ENCODE data around the gene NFILZ.
A peak's percentile ranks its signal among the peaks of the same experiment; 100 is the strongest.
"Not testable (repeated sequence)": the region's sequence is repeated elsewhere in the genome, so short reads cannot be mapped to it uniquely, and the experiment has no call there.

The NFILZ gene

GRCh38 chr19:8612807-8613171 lies 17.6 kb upstream of the NFILZ start:
- TF ChIP-seq CTCF (conservative IDR thresholded peaks at IDR 0.05) (no peak), ZFX (IDR thresholded peaks at IDR 0.05) (no peak)
- no peak overlapping the region for H3K27ac ChIP-seq

- TF ChIP-seq CTCF (conservative IDR thresholded peaks at IDR 0.05) (no peak), ZFX (IDR thresholded peaks at IDR 0.05) (no peak)
- no peak overlapping the region for H3K27ac ChIP-seq
Observed at GRCh38 chr19:8614455-8614854, 16.0 kb upstream of the NFILZ start.

- no peak overlapping the region for H3K27ac ChIP-seq
- no peak for TF ChIP-seq ZFX (IDR thresholded peaks at IDR 0.05)
- TF ChIP-seq CTCF (conservative IDR thresholded peaks at IDR 0.05): no peak
Observed at GRCh38 chr19:8615024-8615423, 15.4 kb upstream of the NFILZ start.

- no peak for TF ChIP-seq ZFX (IDR thresholded peaks at IDR 0.05)
- peak; percentile 92 for TF ChIP-seq CTCF (conservative IDR thresholded peaks at IDR 0.05)
- no peak overlapping the region for H3K27ac ChIP-seq
Observed at GRCh38 chr19:8615813-8616596, 14.4 kb upstream of the NFILZ start.

- TF ChIP-seq CTCF (conservative IDR thresholded peaks at IDR 0.05): no peak
- TF ChIP-seq ZFX (IDR thresholded peaks at IDR 0.05): no peak
- no peak overlapping the region for H3K27ac ChIP-seq
Observed at GRCh38 chr19:8616861-8617260, 13.6 kb upstream of the NFILZ start.

GRCh38 chr19:8617325-8617724 lies 13.1 kb upstream of the NFILZ start:
- H3K27ac ChIP-seq: not testable (repeated sequence)

GRCh38 chr19:8617984-8618383 lies 12.4 kb upstream of the NFILZ start:
- no peak overlapping the region for H3K27ac ChIP-seq
- no peak for TF ChIP-seq ZFX (IDR thresholded peaks at IDR 0.05)
- no peak for TF ChIP-seq CTCF (conservative IDR thresholded peaks at IDR 0.05)

- no peak overlapping the region for H3K27ac ChIP-seq
- TF ChIP-seq ZFX (IDR thresholded peaks at IDR 0.05): no peak
- TF ChIP-seq CTCF (conservative IDR thresholded peaks at IDR 0.05): no peak
Observed at GRCh38 chr19:8618751-8619150, 11.7 kb upstream of the NFILZ start.

- not testable (repeated sequence) for H3K27ac ChIP-seq
Observed at GRCh38 chr19:8622886-8623285, 7.5 kb upstream of the NFILZ start.

Data from C4-2B (cell line).